A204.1 (cell line): Measurements from ENCODE around the gene POP5.
"Not testable (repeated sequence)": the region's sequence is repeated elsewhere in the genome, so short reads cannot be mapped to it uniquely, and the experiment has no call there.

Experiments
- FAIRE-seq: peaks from 2 replicates; lab custom pipeline; 2012; peaks lifted over from hg19 to GRCh38; lab: Jason Lieb, UNC

POP5 gene

DNA sequence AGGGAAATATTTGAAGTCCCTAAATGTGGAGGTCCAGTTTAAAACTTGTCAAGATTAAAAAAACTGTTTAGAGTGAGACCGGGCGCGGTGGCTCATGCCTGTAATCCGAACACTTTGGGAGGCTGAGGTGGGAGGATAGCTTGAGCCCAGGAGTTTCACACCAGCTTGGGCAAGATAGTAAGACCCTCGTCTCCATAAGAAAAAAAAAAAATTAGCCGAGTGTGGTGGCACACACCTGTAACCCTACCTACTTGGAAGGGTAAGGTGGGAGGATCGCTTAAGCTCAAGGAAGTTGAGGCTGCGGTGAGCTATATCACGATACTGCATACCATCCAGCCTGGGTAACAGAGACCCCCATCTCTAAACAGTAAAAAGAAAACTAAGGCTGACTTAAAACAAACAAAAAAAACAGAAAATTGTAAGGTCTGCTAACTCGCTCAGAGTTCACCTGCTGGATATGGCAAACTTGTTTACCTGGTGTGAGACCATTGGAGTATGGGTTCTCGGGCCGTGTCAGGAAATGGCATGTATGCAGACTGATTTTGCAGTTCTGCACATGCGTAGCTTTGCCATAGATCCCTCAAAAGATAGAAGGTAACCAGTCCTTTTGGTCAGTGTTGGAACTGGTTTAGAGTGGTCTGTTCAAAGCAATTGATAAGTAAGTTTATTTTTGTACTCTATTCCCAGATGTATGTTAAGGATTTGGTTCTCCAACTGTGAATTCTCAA, 45.0 kb downstream of the POP5 start:
- FAIRE-seq, result no peak

- FAIRE-seq, result no peak
Measured at GRCh38 chr12:120534703-120535655, 46.2 kb downstream of the POP5 start.

- FAIRE-seq, result peak; percentile 76
Measured at GRCh38 chr12:120534203-120534702, 46.9 kb downstream of the POP5 start, which contains the start of gene RNF10. TSS of gene RNF10 (plus strand) at chr12:120534356. CDS start at chr12:120534812, 456 bp downstream.

- no peak for FAIRE-seq
Measured at GRCh38 chr12:120532701-120533238, 48.4 kb downstream of the POP5 start.

DNA sequence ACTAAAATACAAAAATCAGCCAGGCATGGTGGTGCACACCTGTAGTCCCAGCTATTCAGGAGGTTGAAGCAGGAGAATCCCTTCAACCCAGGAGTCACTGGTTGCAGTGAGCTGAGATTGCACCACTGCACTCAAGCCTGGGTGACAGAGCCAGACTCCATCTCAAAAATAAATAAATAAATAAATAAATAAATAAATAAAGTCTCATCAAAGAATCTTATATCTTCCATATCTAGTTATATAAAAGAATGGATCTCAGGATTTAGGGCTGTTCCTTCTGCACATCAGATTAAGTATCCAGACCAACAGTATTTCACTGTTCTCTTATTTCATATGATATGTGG, 50.8 kb downstream of the POP5 start:
- FAIRE-seq, result not testable (repeated sequence)

- FAIRE-seq, result peak; percentile 35
Measured at GRCh38 chr12:120529641-120530417, 51.4 kb downstream of the POP5 start.

DNA sequence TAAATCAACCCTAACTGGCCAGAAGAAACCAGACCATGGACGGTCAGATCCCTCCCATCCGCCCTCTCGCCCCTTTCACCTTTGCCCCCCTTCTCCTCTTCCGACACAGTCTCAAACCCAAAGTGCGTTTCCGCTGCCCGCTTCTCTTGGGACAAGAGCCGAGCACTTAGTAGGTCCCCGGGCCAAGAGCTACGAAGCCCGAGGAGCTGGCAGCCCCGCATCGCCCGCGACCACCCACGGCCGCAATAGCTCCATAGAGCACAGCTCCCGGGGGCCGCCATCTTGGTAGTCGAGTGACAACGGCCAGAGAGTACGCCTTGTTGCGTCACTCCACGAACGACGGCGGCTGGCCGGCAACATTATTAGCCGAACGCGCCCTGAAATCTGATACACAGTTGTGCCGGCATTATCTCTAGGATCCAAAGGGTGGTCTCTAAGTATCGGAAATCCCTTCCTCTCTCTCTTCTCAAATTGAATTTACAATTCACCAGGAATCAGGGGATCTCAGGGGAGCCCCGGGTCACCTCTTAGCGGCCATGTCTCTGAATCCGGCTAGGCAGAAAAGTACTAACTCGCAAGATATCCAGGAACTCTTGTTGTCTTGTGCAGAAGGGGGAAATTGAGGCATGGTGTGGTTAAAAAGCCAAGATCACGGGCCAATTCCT, 52.2 kb downstream of the POP5 start, which contains the start of gene COQ5:
TSS of gene COQ5 (minus strand) at position 298 of the 665 bp plus-strand sequence. CDS start at position 281, 17 bp downstream.
- no peak for FAIRE-seq
